Measurements from ENCODE around the gene LSS. TPM values are rescaled to one million over a fixed set of nuclear protein-coding genes. Genes with fewer than 3 reads are reported as not detected.

The LSS gene
- total RNA-seq, 1 donor from 2014 or later: 26.7 TPM

- Histone ChIP-seq H2AFZ (replicated peaks) (no peak overlapping the region), H3K4me3 (no peak overlapping the region), H3K79me2 (ENCODE audit: low read depth) (peaks cover 51% of the 10 kb centered on the region), H3K36me3 (no peaks in the 10 kb centered on the region), H3F3A (ENCODE audit: low read depth) (no peaks in the 10 kb centered on the region), H3K4me1 (peaks cover under 1% of the 10 kb centered on the region), H3K4me2 (no peak overlapping the region), H3K27me3 (no peaks in the 10 kb centered on the region), H3K9ac (no peak overlapping the region), H3K9me3 (ENCODE audit: low read depth) (peaks cover 3% of the 10 kb centered on the region), H4K20me1 (ENCODE audit: low read depth) (peaks cover 5% of the 10 kb centered on the region), H3K27ac (no peak overlapping the region)
- no peak for DNase-seq (ENCODE audit: low spot score)
- H3K4me3 Mint-ChIP-seq: no peak overlapping the region
- peaks cover 12% of the 10 kb centered on the region for H3K9me3 Mint-ChIP-seq
- peaks cover 14% of the 10 kb centered on the region for H3K27me3 Mint-ChIP-seq (ENCODE audit: insufficient read depth, low read depth)
- TF ChIP-seq EZH2 (IDR thresholded peaks at IDR 0.05) (no peak), CTCF (IDR thresholded peaks at IDR 0.05) (no peak), EZH2phosphoT487 (IDR thresholded peaks at IDR 0.05) (no peak)
- no peak overlapping the region for H3K27ac Mint-ChIP-seq
- H3K4me1 Mint-ChIP-seq: peaks cover 24% of the 10 kb centered on the region
- peaks cover 35% of the 10 kb centered on the region for H3K36me3 Mint-ChIP-seq
Measured at GRCh38 chr21:46221664-46222435, 6.7 kb downstream of the LSS start.

- H3K9me3 ChIP-seq (ENCODE audit: low read depth): peaks cover 2% of the 10 kb centered on the region
- H2AFZ ChIP-seq (replicated peaks): no peak overlapping the region
- H3K9ac ChIP-seq: no peak overlapping the region
- Mint-ChIP-seq H3K4me3 (no peak overlapping the region), H3K27ac (no peak overlapping the region), H3K4me1 (peaks cover 15% of the 10 kb centered on the region), H3K27me3 (ENCODE audit: insufficient read depth, low read depth) (peaks cover 15% of the 10 kb centered on the region), H3K36me3 (peaks cover 32% of the 10 kb centered on the region), H3K9me3 (peaks cover 7% of the 10 kb centered on the region)
- peaks cover 41% of the 10 kb centered on the region for H3K79me2 ChIP-seq (ENCODE audit: low read depth)
- DNase-seq (ENCODE audit: low spot score): no peak
- no peak overlapping the region for H3K27ac ChIP-seq
- H4K20me1 ChIP-seq (ENCODE audit: low read depth): peaks cover 5% of the 10 kb centered on the region
- H3K4me3 ChIP-seq: no peak overlapping the region
- no peaks in the 10 kb centered on the region for H3K36me3 ChIP-seq
- TF ChIP-seq CTCF (IDR thresholded peaks at IDR 0.05): no peak
- no peak for TF ChIP-seq EZH2 (IDR thresholded peaks at IDR 0.05)
- no peak for TF ChIP-seq EZH2phosphoT487 (IDR thresholded peaks at IDR 0.05)
- no peaks in the 10 kb centered on the region for H3K4me1 ChIP-seq
- no peaks in the 10 kb centered on the region for H3K27me3 ChIP-seq
- H3K4me2 ChIP-seq: no peak overlapping the region
- no peaks in the 10 kb centered on the region for H3F3A ChIP-seq (ENCODE audit: low read depth)
Measured at GRCh38 chr21:46220847-46221246, 7.7 kb downstream of the LSS start.

GRCh38 chr21:46220275-46220810 lies 8.2 kb downstream of the LSS start:
- H3K9me3 Mint-ChIP-seq: peaks cover 2% of the 10 kb centered on the region
- H3K4me1 ChIP-seq: no peaks in the 10 kb centered on the region
- H3K36me3 ChIP-seq: no peaks in the 10 kb centered on the region
- no peak overlapping the region for H3K27ac Mint-ChIP-seq
- no peak overlapping the region for H3K4me3 Mint-ChIP-seq
- no peak for DNase-seq (ENCODE audit: low spot score)
- no peaks in the 10 kb centered on the region for H3K27me3 ChIP-seq
- H3K4me1 Mint-ChIP-seq: peaks cover 10% of the 10 kb centered on the region
- H3K4me2 ChIP-seq: no peak overlapping the region
- no peaks in the 10 kb centered on the region for H3F3A ChIP-seq (ENCODE audit: low read depth)
- H3K27ac ChIP-seq: no peak overlapping the region
- H3K27me3 Mint-ChIP-seq (ENCODE audit: insufficient read depth, low read depth): peaks cover 10% of the 10 kb centered on the region
- no peak overlapping the region for H2AFZ ChIP-seq (replicated peaks)
- peaks cover 5% of the 10 kb centered on the region for H4K20me1 ChIP-seq (ENCODE audit: low read depth)
- no peak overlapping the region for H3K9ac ChIP-seq
- H3K79me2 ChIP-seq (ENCODE audit: low read depth): peaks cover 36% of the 10 kb centered on the region
- H3K4me3 ChIP-seq: no peak overlapping the region
- peaks cover 27% of the 10 kb centered on the region for H3K36me3 Mint-ChIP-seq
- no peak for TF ChIP-seq EZH2 (IDR thresholded peaks at IDR 0.05)
- no peak for TF ChIP-seq CTCF (IDR thresholded peaks at IDR 0.05)
- TF ChIP-seq EZH2phosphoT487 (IDR thresholded peaks at IDR 0.05): no peak
- no peaks in the 10 kb centered on the region for H3K9me3 ChIP-seq (ENCODE audit: low read depth)

Measured in neural progenitor cell (in vitro differentiated cells).